ENCODE measurements around the gene SETMAR. TPM values are rescaled to one million over a fixed set of nuclear protein-coding genes. Genes with fewer than 3 reads are reported as not detected.

SETMAR gene
- total and polyA plus RNA-seq, 4 donors = 4.5 to 9.7 (median 5.8) TPM

DNA sequence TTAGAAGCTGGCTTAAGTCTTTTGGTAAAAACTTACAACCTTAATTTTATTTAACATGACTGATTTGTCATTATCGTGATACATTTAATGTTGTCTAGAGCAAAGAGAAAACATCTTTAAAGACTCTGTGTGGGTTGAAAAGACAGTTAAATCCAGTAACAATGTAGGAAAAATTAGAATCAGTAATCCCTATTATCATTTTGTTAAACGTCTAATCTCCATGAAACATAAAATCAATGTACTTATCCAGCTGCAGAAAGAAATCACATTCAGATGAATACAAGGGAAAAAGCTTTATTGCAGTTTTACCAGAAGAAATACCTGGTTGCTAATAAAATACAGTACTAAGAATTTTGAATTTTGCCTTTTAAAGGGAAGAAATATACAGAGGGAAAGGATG lies 21.2 kb upstream of the SETMAR start:
- Histone ChIP-seq H3K9ac (ENCODE audit: low read depth in 1 of 2, low read length in 2 of 2) (no peak overlapping the region), H3K9me3 (ENCODE audit: control insufficient read depth in 4 of 4, low read length in 3 of 4) (no peaks in the 10 kb centered on the region), H3K4me3 (ENCODE audit: low read depth in 1 of 3, low read length in 3 of 3) (no peak overlapping the region), H3K27ac (ENCODE audit: low read depth in 1 of 2, low read length in 2 of 2) (no peak overlapping the region), H3K4me1 (ENCODE audit: control insufficient read depth in 4 of 4, insufficient read depth in 4 of 4, low read length in 3 of 4) (no peaks in the 10 kb centered on the region), H3K27me3 (ENCODE audit: control insufficient read depth in 4 of 4, insufficient read depth in 4 of 4, low read length in 3 of 4) (no peaks in the 10 kb centered on the region), H3K36me3 (ENCODE audit: control insufficient read depth in 4 of 4, insufficient read depth in 3 of 4, low read depth in 1 of 4, low read length in 3 of 4) (no peaks in the 10 kb centered on the region)
- 48% methylated on average over 2 of the region's 2 CpGs for WGBS
- TF ChIP-seq YY1 (IDR thresholded peaks at IDR 0.05) (no peak), GABPA (IDR thresholded peaks at IDR 0.05 in 1 of 2, conservative IDR thresholded peaks at IDR 0.05 in 1 of 2) (no peak), RAD21 (IDR thresholded peaks at IDR 0.05) (no peak), REST (IDR thresholded peaks at IDR 0.05) (no peak), TAF1 (conservative IDR thresholded peaks at IDR 0.05) (no peak)
- TF ChIP-seq, protein P1, sequence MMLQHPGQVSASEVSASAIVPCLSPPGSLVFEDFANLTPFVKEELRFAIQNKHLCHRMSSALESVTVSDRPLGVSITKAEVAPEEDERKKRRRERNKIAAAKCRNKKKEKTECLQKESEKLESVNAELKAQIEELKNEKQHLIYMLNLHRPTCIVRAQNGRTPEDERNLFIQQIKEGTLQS (IDR thresholded peaks at IDR 0.05) = no peak
- TF ChIP-seq, protein P2, sequence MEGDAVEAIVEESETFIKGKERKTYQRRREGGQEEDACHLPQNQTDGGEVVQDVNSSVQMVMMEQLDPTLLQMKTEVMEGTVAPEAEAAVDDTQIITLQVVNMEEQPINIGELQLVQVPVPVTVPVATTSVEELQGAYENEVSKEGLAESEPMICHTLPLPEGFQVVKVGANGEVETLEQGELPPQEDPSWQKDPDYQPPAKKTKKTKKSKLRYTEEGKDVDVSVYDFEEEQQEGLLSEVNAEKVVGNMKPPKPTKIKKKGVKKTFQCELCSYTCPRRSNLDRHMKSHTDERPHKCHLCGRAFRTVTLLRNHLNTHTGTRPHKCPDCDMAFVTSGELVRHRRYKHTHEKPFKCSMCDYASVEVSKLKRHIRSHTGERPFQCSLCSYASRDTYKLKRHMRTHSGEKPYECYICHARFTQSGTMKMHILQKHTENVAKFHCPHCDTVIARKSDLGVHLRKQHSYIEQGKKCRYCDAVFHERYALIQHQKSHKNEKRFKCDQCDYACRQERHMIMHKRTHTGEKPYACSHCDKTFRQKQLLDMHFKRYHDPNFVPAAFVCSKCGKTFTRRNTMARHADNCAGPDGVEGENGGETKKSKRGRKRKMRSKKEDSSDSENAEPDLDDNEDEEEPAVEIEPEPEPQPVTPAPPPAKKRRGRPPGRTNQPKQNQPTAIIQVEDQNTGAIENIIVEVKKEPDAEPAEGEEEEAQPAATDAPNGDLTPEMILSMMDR (IDR thresholded peaks at IDR 0.05; ENCODE audit: low read depth, low read length, missing input control) = no peak
- DNase-seq (ENCODE audit: low spot score) = no peak

DNA sequence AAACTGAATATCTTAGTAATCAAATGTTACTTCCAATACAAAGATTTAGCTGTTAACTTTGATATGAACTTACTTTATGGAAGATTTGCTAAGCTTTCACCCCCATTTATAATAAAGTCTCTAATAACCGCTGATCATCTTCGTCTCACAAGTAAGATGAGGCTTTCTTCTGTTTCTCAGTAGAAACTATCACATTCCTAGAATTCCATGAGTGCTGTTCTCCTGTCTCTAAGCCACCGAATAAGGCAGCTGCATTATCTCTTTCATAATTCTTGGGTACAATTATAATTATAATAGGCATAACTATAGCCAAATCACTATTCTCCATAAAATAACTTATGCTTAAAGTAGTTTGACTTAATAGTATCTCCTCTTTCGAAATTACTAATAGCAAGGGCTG lies 18.3 kb upstream of the SETMAR start:
- Histone ChIP-seq H3K4me3 (ENCODE audit: low read depth in 1 of 3, low read length in 3 of 3) (no peak overlapping the region), H3K36me3 (ENCODE audit: control insufficient read depth in 4 of 4, insufficient read depth in 3 of 4, low read depth in 1 of 4, low read length in 3 of 4) (no peaks in the 10 kb centered on the region), H3K27ac (ENCODE audit: low read depth in 1 of 2, low read length in 2 of 2) (no peak overlapping the region), H3K9me3 (ENCODE audit: control insufficient read depth in 4 of 4, low read length in 3 of 4) (no peaks in the 10 kb centered on the region), H3K27me3 (ENCODE audit: control insufficient read depth in 4 of 4, insufficient read depth in 4 of 4, low read length in 3 of 4) (no peaks in the 10 kb centered on the region), H3K9ac (ENCODE audit: low read depth in 1 of 2, low read length in 2 of 2) (no peak overlapping the region), H3K4me1 (ENCODE audit: control insufficient read depth in 4 of 4, insufficient read depth in 4 of 4, low read length in 3 of 4) (peaks cover 0 to 2% (median 0%) of the 10 kb centered on the region in 4 donors)
- no peak for DNase-seq (ENCODE audit: low spot score)
- 81% methylated on average over 4 of the region's 4 CpGs for WGBS
- TF ChIP-seq YY1 (IDR thresholded peaks at IDR 0.05) (no peak), RAD21 (IDR thresholded peaks at IDR 0.05) (no peak), FOXA2 (IDR thresholded peaks at IDR 0.05) (no peak)
- TF ChIP-seq, protein P1 (IDR thresholded peaks at IDR 0.05) = no peak

GRCh38 chr3:4289044-4289443 lies 14.1 kb upstream of the SETMAR start:
- H3K27ac ChIP-seq (ENCODE audit: low read depth in 1 of 2, low read length in 2 of 2) = no peak overlapping the region
- H3K4me3 ChIP-seq (ENCODE audit: low read depth in 1 of 3, low read length in 3 of 3) = no peak overlapping the region
- peaks cover 0 to 2% (median 0%) of the 10 kb centered on the region in 4 donors for H3K4me1 ChIP-seq (ENCODE audit: control insufficient read depth in 4 of 4, insufficient read depth in 4 of 4, low read length in 3 of 4)
- H3K9me3 ChIP-seq (ENCODE audit: control insufficient read depth in 4 of 4, low read length in 3 of 4) = no peaks in the 10 kb centered on the region
- no peak overlapping the region for H3K9ac ChIP-seq (ENCODE audit: low read depth in 1 of 2, low read length in 2 of 2)
- DNase-seq (ENCODE audit: low spot score) = no peak
- H3K36me3 ChIP-seq (ENCODE audit: control insufficient read depth in 4 of 4, insufficient read depth in 3 of 4, low read depth in 1 of 4, low read length in 3 of 4) = no peaks in the 10 kb centered on the region
- TF ChIP-seq SP1 (IDR thresholded peaks at IDR 0.05) (no peak), JUND (IDR thresholded peaks at IDR 0.05) (no peak), FOXA2 (IDR thresholded peaks at IDR 0.05) (no peak), EGR1 (IDR thresholded peaks at IDR 0.05; ENCODE audit: low read depth in 2 of 2) (no peak), RAD21 (IDR thresholded peaks at IDR 0.05) (no peak), MAX (IDR thresholded peaks at IDR 0.05) (no peak), FOXA1 (IDR thresholded peaks at IDR 0.05) (no peak), ZBTB33 (IDR thresholded peaks at IDR 0.05) (no peak), RXRA (IDR thresholded peaks at IDR 0.05) (no peak)
- TF ChIP-seq, protein P1 (IDR thresholded peaks at IDR 0.05) = no peak
- TF ChIP-seq, protein P2 (IDR thresholded peaks at IDR 0.05; ENCODE audit: low read depth, low read length, missing input control) = no peak
- no peaks in the 10 kb centered on the region for H3K27me3 ChIP-seq (ENCODE audit: control insufficient read depth in 4 of 4, insufficient read depth in 4 of 4, low read length in 3 of 4)
- 73% methylated on average over 4 of the region's 4 CpGs for WGBS
